Measurements from ENCODE around the gene MAP7. TPM values are rescaled to one million over a fixed set of nuclear protein-coding genes. Genes with fewer than 3 reads are reported as not detected.
A peak's percentile ranks its signal among the peaks of the same experiment; 100 is the strongest.

MAP7 gene
- total and polyA plus RNA-seq, 9 of the 15 experiments (the other 6 are each of a cell fraction or from before 2014, with no cell fraction given) = 0.76 to 7.7 (median 3.9) TPM

GRCh38 chr6:136521911-136522310 is 28.3 kb downstream of the MAP7 start:
- no peak for DNase-seq (ENCODE audit: extremely low read depth in 1 of 4, low spot score in 3 of 4)
- Histone ChIP-seq H3K4me1 (replicated peaks in 1 of 2; ENCODE audit: control insufficient read depth in 2 of 2, insufficient read depth in 2 of 2, low read length in 2 of 2) (0 out of 5 replicates have a peak, but pooled peaks cover 0 to 3% of the 10 kb centered on the region in 2 experiments), H3K9me3 (replicated peaks; ENCODE audit: control insufficient read depth, insufficient read depth, low read depth, low read length) (no peaks in the 10 kb centered on the region), H3K36me3 (ENCODE audit: control insufficient read depth, insufficient read depth, low read length) (no peaks in the 10 kb centered on the region), H3K79me2 (ENCODE audit: control insufficient read depth, insufficient read depth, low read length) (no peaks in the 10 kb centered on the region), H3K9me1 (ENCODE audit: control insufficient read depth, insufficient read depth, low read length) (no peaks in the 10 kb centered on the region), H3K27me3 (ENCODE audit: control insufficient read depth in 2 of 2, insufficient read depth in 2 of 2, low read length in 2 of 2) (peaks cover 0 to 14% of the 10 kb centered on the region in 2 experiments; a peak in 3 of 5 replicates), H3K9ac (ENCODE audit: insufficient read depth in 1 of 2, low read depth in 2 of 2, low read length in 2 of 2) (no peak overlapping the region), H3K4me2 (ENCODE audit: insufficient read depth, low read length) (no peak overlapping the region), H4K20me1 (replicated peaks; ENCODE audit: control insufficient read depth, insufficient read depth, low read length) (no peaks in the 10 kb centered on the region), H2AFZ (ENCODE audit: low read depth, low read length) (no peak overlapping the region), H3K4me3 (no peak overlapping the region), H3K27ac (ENCODE audit: extremely low read depth, low read depth, low read length) (no peak overlapping the region)
- 8% methylated on average over 4 of the region's 4 CpGs for WGBS (ENCODE audit: insufficient coverage, low coverage, missing lambda C conversion rate)
- no TSS peak for BruUV-seq (replicated peaks)
- no peak for FAIRE-seq
- in situ Hi-C loops (cut with MboI) (no loop called here), intact Hi-C loops (cut with micrococcal nuclease) (no loop called here)
- POLR2A ChIA-PET = no interaction called here
- CTCF ChIA-PET (ENCODE audit: low intra/inter-chr PET ratio) = no interaction called here
- no peak for ATAC-seq
- TF ChIP-seq REST (IDR thresholded peaks at IDR 0.05; ENCODE audit: borderline replicate concordance) (no peak), REST (CRISPR knock-in tag; IDR thresholded peaks at IDR 0.05; ENCODE audit: low read depth) (no peak), MAFG (tag; conservative IDR thresholded peaks at IDR 0.05) (peak; percentile 73), MAFF (IDR thresholded peaks at IDR 0.05; ENCODE audit: low read length) (peak; percentile 91), ZNF277 (CRISPR knock-in tag; IDR thresholded peaks at IDR 0.05; ENCODE audit: borderline replicate concordance) (no peak), GABPA (tag; conservative IDR thresholded peaks at IDR 0.05; ENCODE audit: low read depth) (no peak), ZNF316 (IDR thresholded peaks at IDR 0.05) (peak; percentile 86), MCM5 (IDR thresholded peaks at IDR 0.05; ENCODE audit: low read depth) (no peak), C11orf30 (IDR thresholded peaks at IDR 0.05; ENCODE audit: low read depth) (peak; percentile 77), ZKSCAN8 (CRISPR knock-in tag; IDR thresholded peaks at IDR 0.05) (no peak)
